Parathyroid adenoma (tissue), 2 donors: ENCODE measurements around the gene OVOL3.
"Not testable (repeated sequence)": the region's sequence is repeated elsewhere in the genome, so short reads cannot be mapped to it uniquely, and the experiment has no call there.

Experiments
- H2AFZ ChIP-seq: fragments of 300-600 bp; sonication (generic); one replicate; pipeline ENCODE4 v1.7.0; 2017; ENCODE audit warnings: antibody characterized with exemption, mild to moderate bottlenecking
- H3K27ac ChIP-seq: fragments of 300-600 bp; sonication (generic); one replicate; pipeline ENCODE4 v1.7.0; 2017
- H3K27me3 ChIP-seq: fragments of 300-600 bp; sonication (generic); one replicate; pipeline ENCODE4 v1.7.0; 2017; ENCODE audit warnings: low read length; ENCODE audit not compliant: control insufficient read depth, insufficient read depth
- H3K36me3 ChIP-seq: fragments of 300-600 bp; sonication (generic); one replicate; pipeline ENCODE4 v1.7.0; 2017; ENCODE audit warnings: low read length; ENCODE audit not compliant: control insufficient read depth, insufficient read depth
- H3K4me1 ChIP-seq: fragments of 300-600 bp; sonication (generic); one replicate; pipeline ENCODE4 v1.7.0; 2017; ENCODE audit warnings: control low read depth
- H3K4me2 ChIP-seq: fragments of 300-600 bp; sonication (generic); one replicate; pipeline ENCODE4 v1.7.0; 2017; ENCODE audit warnings: low read length
- H3K4me3 ChIP-seq: fragments of 300-600 bp; sonication (generic); one replicate; pipeline ENCODE4 v1.7.0; 2017; ENCODE audit warnings: low read depth, low read length
- H3K79me2 ChIP-seq: fragments of 300-600 bp; sonication (generic); one replicate; pipeline ENCODE4 v1.7.0; 2017; ENCODE audit warnings: control low read depth
- H3K9ac ChIP-seq: fragments of 300-600 bp; sonication (generic); one replicate; pipeline ENCODE4 v1.7.0; 2017; ENCODE audit warnings: mild to moderate bottlenecking
- H3K9me3 ChIP-seq: fragments of 300-600 bp; sonication (generic); one replicate; pipeline ENCODE4 v1.7.0; 2017; ENCODE audit warnings: low read length; ENCODE audit not compliant: control insufficient read depth
- CTCF ChIP-seq: fragments of 300-600 bp; sonication (generic); IDR thresholded peaks from one replicate; pipeline ENCODE4 v1.7.0; 2017; ENCODE audit warnings: antibody characterized with exemption, mild to moderate bottlenecking
- donor health status: primary hyperparathyroidism.

Gene OVOL3

GRCh38 chr19:36110487-36111199 is at the start of gene OVOL3:
Gene OVOL3 (plus strand): TSS chr19:36111143. CDS start chr19:36111203, 60 bp downstream.
- TF ChIP-seq CTCF = no peak
- no peak within 1 kb of the TSS for H3K9ac ChIP-seq

GRCh38 chr19:36061367-36061766 is 49.6 kb upstream of the OVOL3 start:
- Histone ChIP-seq H3K4me3 (no peak overlapping the region), H3K36me3 (no peaks in the 10 kb centered on the region), H3K27me3 (no peaks in the 10 kb centered on the region), H3K79me2 (no peaks in the 10 kb centered on the region), H2AFZ (no peak overlapping the region), H3K4me2 (no peak overlapping the region), H3K9me3 (no peaks in the 10 kb centered on the region), H3K4me1 (no peaks in the 10 kb centered on the region), H3K9ac (no peak overlapping the region), H3K27ac (no peak overlapping the region)
- no peak for TF ChIP-seq CTCF

More at GRCh38 chr19:36110487-36111199, at the start of gene OVOL3:
- no peaks in the 10 kb centered on the region for H3K79me2 ChIP-seq
- H3K4me1 ChIP-seq = peaks cover 2% of the 10 kb centered on the region
- H3K9me3 ChIP-seq = no peaks in the 10 kb centered on the region
- no peak within 1 kb of the TSS for H3K4me3 ChIP-seq
- H3K27me3 ChIP-seq = no peaks in the 10 kb centered on the region
- no peaks in the 10 kb centered on the region for H3K36me3 ChIP-seq
- H3K4me2 ChIP-seq = no peak within 1 kb of the TSS
- no peak within 1 kb of the TSS for H2AFZ ChIP-seq
- H3K27ac ChIP-seq = no peak within 1 kb of the TSS

GRCh38 chr19:36064826-36065225 is 46.1 kb upstream of the OVOL3 start:
- Histone ChIP-seq H3K9me3 (no peaks in the 10 kb centered on the region), H3K79me2 (no peaks in the 10 kb centered on the region), H3K4me2 (no peak overlapping the region), H3K9ac (no peak overlapping the region), H3K27ac (no peak overlapping the region), H3K27me3 (no peaks in the 10 kb centered on the region), H3K4me1 (no peaks in the 10 kb centered on the region), H3K36me3 (no peaks in the 10 kb centered on the region), H2AFZ (no peak overlapping the region), H3K4me3 (no peak overlapping the region)
- TF ChIP-seq CTCF = no peak

- no peak overlapping the region for H3K27ac ChIP-seq
- no peak overlapping the region for H3K9ac ChIP-seq
- no peaks in the 10 kb centered on the region for H3K79me2 ChIP-seq
- H3K4me3 ChIP-seq = no peak overlapping the region
- H3K27me3 ChIP-seq = no peaks in the 10 kb centered on the region
- H3K9me3 ChIP-seq = no peaks in the 10 kb centered on the region
- H2AFZ ChIP-seq = no peak overlapping the region
- no peaks in the 10 kb centered on the region for H3K4me1 ChIP-seq
- H3K36me3 ChIP-seq = no peaks in the 10 kb centered on the region
- TF ChIP-seq CTCF = no peak
- no peak overlapping the region for H3K4me2 ChIP-seq
These were observed 43.3 kb upstream of the OVOL3 start for GRCh38 chr19:36067681-36068080.

GRCh38 chr19:36068810-36069499 is 42.0 kb upstream of the OVOL3 start:
- H3K27me3 ChIP-seq, H3K9me3 ChIP-seq, H2AFZ ChIP-seq, H3K36me3 ChIP-seq, H3K4me2 ChIP-seq, H3K27ac ChIP-seq, H3K4me3 ChIP-seq, H3K4me1 ChIP-seq, H3K9ac ChIP-seq, H3K79me2 ChIP-seq: not testable (repeated sequence)
